Epidermal melanocyte (primary cell): Measurements from ENCODE around the gene APOBEC3B.
"Not testable (repeated sequence)": the region's sequence is repeated elsewhere in the genome, so short reads cannot be mapped to it uniquely, and the experiment has no call there.

Experiments used
- DNase-seq: peaks from one replicate; pipeline ENCODE4 v3.0.0; 2011; ENCODE audit warnings: low spot score; ENCODE audit not compliant: insufficient read length

APOBEC3B gene

GRCh38 chr22:38987171-38987895, 5.2 kb downstream of the APOBEC3B start:
- no peak for DNase-seq

GRCh38 chr22:38989466-38989865, 7.3 kb downstream of the APOBEC3B start:
- no peak for DNase-seq

- not testable (repeated sequence) for DNase-seq
Measured at GRCh38 chr22:38992871-38993371, 10.8 kb downstream of the APOBEC3B start.

- DNase-seq = no peak
Measured at GRCh38 chr22:38996105-38996504, 14.0 kb downstream of the APOBEC3B start.

- DNase-seq = no peak
Measured at GRCh38 chr22:38997518-38997917, 15.4 kb downstream of the APOBEC3B start.

GRCh38 chr22:39003165-39003638, 21.1 kb downstream of the APOBEC3B start:
- DNase-seq = peak; percentile 90

- DNase-seq = no peak
Measured at GRCh38 chr22:39007177-39007576, 25.0 kb downstream of the APOBEC3B start.

GRCh38 chr22:39008271-39008850, 26.2 kb downstream of the APOBEC3B start:
- not testable (repeated sequence) for DNase-seq

GRCh38 chr22:39010946-39011345, 28.8 kb downstream of the APOBEC3B start:
- no peak for DNase-seq

GRCh38 chr22:39012533-39013511, 30.7 kb downstream of the APOBEC3B start:
- no peak for DNase-seq

GRCh38 chr22:39013561-39013941, 31.4 kb downstream of the APOBEC3B start:
- not testable (repeated sequence) for DNase-seq

- peak; percentile 86 for DNase-seq
Measured at GRCh38 chr22:39013942-39014722, 32.0 kb downstream of the APOBEC3B start, which contains the start of gene APOBEC3C. TSS of gene APOBEC3C (plus strand) at chr22:39014257. CDS start at chr22:39014363, 106 bp downstream.

- DNase-seq = not testable (repeated sequence)
Measured at GRCh38 chr22:39014723-39015121, 32.6 kb downstream of the APOBEC3B start.

GRCh38 chr22:39016592-39016991, 34.4 kb downstream of the APOBEC3B start:
- no peak for DNase-seq

GRCh38 chr22:39017596-39018365, 35.6 kb downstream of the APOBEC3B start:
- no peak for DNase-seq

- DNase-seq = not testable (repeated sequence)
Measured at GRCh38 chr22:39020021-39020651, 38.0 kb downstream of the APOBEC3B start.

GRCh38 chr22:39021552-39022250, 39.6 kb downstream of the APOBEC3B start:
- DNase-seq = no peak

GRCh38 chr22:39024519-39025308, 42.6 kb downstream of the APOBEC3B start:
- no peak for DNase-seq
